ENCODE measurements around the gene IL17D. TPM values are rescaled to one million over a fixed set of nuclear protein-coding genes. Genes with fewer than 3 reads are reported as not detected.

The IL17D gene
- total RNA-seq, 2 experiments from 2014 or later, result 0.49 to 0.54 TPM

DNA sequence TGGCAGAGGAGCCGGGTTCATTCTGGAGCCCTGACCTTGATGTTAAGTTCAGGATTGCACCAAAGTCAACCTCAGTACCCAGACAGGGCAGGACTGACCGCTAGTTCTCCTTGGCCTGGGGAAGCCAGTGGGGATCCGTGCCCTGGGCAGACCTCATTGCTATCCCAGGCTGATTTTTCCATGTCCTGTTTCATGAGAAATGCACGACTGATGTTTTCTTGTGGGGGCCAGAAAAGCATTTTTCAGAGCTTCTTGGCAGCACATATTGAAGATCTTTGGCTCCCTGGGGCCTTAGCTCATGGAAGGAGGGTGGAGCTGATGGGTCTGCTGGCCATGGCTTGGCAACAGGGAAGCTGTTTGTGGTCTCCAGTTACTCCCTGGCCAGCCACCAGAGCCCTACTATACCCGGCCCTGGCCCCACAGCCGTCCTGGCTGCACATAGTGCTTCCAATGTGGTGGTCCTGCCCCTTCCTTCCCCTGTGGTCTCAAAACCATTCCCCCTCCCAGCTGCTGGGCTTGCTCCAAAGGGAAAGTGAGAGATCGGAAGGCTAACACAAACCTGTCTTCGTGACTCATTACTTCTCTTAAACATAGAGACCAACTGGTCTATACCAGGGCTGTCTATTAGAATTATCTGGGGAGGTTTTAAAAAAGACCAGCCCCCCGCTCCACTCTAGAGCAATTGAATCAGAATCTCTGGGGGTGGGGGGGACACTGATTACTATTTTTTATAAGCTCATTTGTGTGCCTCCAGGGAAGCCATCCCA is 11.2 kb downstream of the IL17D start:
- POLR2A ChIA-PET, result no interaction called here
- H3K36me3 Mint-ChIP-seq (ENCODE audit: low read depth), result no peaks in the 10 kb centered on the region
- intact Hi-C loops (cut with micrococcal nuclease), result loop anchor here (5.0 kb wide), 2 partner anchors 113 to 208 kb away; no protein-coding TSS in a partner anchor
- ATAC-seq (no peak), DNase-seq (no peak)
- TF ChIP-seq, protein P1, sequence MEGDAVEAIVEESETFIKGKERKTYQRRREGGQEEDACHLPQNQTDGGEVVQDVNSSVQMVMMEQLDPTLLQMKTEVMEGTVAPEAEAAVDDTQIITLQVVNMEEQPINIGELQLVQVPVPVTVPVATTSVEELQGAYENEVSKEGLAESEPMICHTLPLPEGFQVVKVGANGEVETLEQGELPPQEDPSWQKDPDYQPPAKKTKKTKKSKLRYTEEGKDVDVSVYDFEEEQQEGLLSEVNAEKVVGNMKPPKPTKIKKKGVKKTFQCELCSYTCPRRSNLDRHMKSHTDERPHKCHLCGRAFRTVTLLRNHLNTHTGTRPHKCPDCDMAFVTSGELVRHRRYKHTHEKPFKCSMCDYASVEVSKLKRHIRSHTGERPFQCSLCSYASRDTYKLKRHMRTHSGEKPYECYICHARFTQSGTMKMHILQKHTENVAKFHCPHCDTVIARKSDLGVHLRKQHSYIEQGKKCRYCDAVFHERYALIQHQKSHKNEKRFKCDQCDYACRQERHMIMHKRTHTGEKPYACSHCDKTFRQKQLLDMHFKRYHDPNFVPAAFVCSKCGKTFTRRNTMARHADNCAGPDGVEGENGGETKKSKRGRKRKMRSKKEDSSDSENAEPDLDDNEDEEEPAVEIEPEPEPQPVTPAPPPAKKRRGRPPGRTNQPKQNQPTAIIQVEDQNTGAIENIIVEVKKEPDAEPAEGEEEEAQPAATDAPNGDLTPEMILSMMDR (IDR thresholded peaks at IDR 0.05), result no peak
- no peak overlapping the region for H3K4me3 Mint-ChIP-seq
- CTCF ChIA-PET, result interaction anchor here (0.8 to 3.6 kb wide), 7 partner anchors 9 to 211 kb away, joined by 3 to 16 read pairs (median 4); partner anchors contain the start of gene IL17D
- no peaks in the 10 kb centered on the region for H3K9me3 Mint-ChIP-seq
- peaks cover 10% of the 10 kb centered on the region for H3K4me1 Mint-ChIP-seq (ENCODE audit: low read depth)
- H3K27ac Mint-ChIP-seq, result no peak overlapping the region
- peaks cover 8% of the 10 kb centered on the region for H3K27me3 Mint-ChIP-seq

DNA sequence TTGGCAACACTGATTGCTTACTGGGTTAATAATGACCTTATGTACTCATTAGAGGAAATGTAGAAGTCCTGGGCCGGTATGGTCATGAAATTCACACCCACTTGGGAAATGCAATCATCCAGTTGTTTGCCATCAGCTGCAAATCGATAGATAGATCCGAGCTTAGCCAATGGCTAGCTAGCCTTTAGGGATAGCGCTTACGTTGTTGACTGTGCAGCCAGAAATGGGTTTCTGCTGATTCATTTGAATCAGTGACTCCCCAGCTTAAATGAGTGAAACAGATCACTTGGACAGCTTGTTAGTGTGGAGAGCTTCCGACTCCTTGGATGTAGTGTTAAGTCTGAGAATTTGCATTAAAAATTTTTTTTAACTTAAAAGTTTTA is 11.8 kb downstream of the IL17D start:
- Mint-ChIP-seq H3K4me1 (ENCODE audit: low read depth) (peaks cover 10% of the 10 kb centered on the region), H3K4me3 (no peak overlapping the region), H3K27ac (no peak overlapping the region), H3K36me3 (ENCODE audit: low read depth) (no peaks in the 10 kb centered on the region), H3K27me3 (peaks cover 8% of the 10 kb centered on the region), H3K9me3 (no peaks in the 10 kb centered on the region)
- intact Hi-C loops (cut with micrococcal nuclease), result no loop called here
- CTCF ChIA-PET, result interaction anchor here (0.8 to 3.6 kb wide), 6 partner anchors 8 to 210 kb away, joined by 3 to 16 read pairs (median 4); no protein-coding TSS in a partner anchor
- TF ChIP-seq, protein P1 (IDR thresholded peaks at IDR 0.05), result no peak
- ATAC-seq, result no peak
- POLR2A ChIA-PET, result interaction anchor here (1.0 kb wide), 1 partner anchor 66 kb away, joined by 3 read pairs; no protein-coding TSS in a partner anchor
- no peak for DNase-seq

DNA sequence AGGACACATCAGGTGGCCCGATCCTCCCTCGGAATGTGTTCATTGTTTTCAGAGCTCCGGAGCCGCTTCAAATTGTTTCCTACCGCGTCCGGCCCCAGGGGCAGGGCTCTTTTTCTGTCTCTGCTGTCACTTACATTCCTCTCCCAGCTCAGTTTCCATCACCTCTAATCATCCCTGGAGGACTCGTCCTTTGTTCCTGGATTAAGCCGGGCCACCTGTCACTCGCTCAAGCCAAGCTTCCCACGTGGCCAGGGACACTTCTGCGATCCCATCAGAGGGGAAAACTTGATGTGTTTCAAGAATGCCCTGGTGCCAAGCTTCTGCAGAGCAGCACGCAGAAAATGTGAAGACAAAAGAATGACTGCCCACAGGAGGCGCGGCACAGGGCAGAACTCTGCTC is 13.5 kb downstream of the IL17D start:
- TF ChIP-seq, protein P1 (IDR thresholded peaks at IDR 0.05), result no peak
- no peak for DNase-seq
- H3K27me3 Mint-ChIP-seq, result peaks cover 19% of the 10 kb centered on the region
- intact Hi-C loops (cut with micrococcal nuclease), result no loop called here
- H3K27ac Mint-ChIP-seq, result no peak overlapping the region
- POLR2A ChIA-PET, result interaction anchor here (0.7 kb wide), 1 partner anchor 8 kb away, joined by 3 read pairs; no protein-coding TSS in a partner anchor
- no peak for ATAC-seq
- no peak overlapping the region for H3K4me3 Mint-ChIP-seq
- H3K36me3 Mint-ChIP-seq (ENCODE audit: low read depth), result no peaks in the 10 kb centered on the region
- peaks cover 10% of the 10 kb centered on the region for H3K4me1 Mint-ChIP-seq (ENCODE audit: low read depth)
- H3K9me3 Mint-ChIP-seq, result no peaks in the 10 kb centered on the region
- CTCF ChIA-PET, result interaction anchor here (0.7 to 1.4 kb wide), 2 partner anchors 11 to 111 kb away, joined by 3 to 4 read pairs; no protein-coding TSS in a partner anchor

DNA sequence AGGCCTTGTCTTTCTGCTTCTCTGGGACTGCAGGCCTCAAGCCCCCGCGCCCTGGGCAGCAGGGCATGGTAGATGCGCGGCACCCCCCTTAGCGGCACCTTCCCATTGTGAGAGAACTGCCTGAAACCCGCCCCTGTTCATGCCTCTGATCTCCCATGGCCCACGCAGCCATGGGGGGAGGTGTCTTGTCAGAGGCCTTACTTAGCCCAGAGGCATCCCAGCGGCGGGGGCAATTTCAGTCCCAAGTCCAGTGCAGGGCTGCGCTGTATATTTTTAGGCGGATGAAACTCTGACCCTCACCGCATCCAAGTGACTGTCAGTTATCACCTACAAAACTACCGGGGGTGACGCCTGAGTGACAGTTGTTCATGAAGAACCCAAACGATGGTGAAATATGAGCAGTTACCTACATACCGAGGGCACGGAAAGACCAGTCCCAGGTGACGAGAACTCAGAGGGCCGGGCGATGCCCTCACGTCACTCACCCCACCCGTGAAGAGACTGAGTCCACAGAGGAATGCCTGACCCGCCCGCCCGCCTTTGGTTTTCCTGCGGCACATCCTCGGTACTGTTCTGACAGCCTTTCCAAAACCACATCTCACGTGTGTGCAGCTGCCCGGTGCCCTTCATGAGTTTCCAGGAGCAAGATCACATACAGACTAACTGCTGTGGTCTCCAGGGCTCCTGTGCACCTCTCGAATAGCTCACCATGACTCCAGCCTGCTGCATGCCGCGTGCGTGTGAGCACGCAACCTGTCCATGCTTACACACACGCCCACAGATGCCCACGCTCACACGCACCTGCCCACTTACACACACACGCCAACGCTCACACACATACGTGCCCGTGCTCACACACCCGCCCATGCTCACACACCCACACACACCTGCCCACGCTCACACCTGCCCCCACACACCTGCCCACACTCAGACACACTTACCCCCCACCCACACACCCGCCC is 14.4 kb downstream of the IL17D start:
- H3K27ac Mint-ChIP-seq, result no peak overlapping the region
- no peaks in the 10 kb centered on the region for H3K36me3 Mint-ChIP-seq (ENCODE audit: low read depth)
- TF ChIP-seq, protein P1 (IDR thresholded peaks at IDR 0.05), result no peak
- ChIA-PET POLR2A (no interaction called here), CTCF (interaction anchor here (1.4 kb wide), 1 partner anchor 111 kb away, joined by 4 read pairs; no protein-coding TSS in a partner anchor)
- ATAC-seq, result no peak
- H3K4me1 Mint-ChIP-seq (ENCODE audit: low read depth), result peaks cover 12% of the 10 kb centered on the region
- H3K9me3 Mint-ChIP-seq, result no peaks in the 10 kb centered on the region
- no peak overlapping the region for H3K4me3 Mint-ChIP-seq
- intact Hi-C loops (cut with micrococcal nuclease), result no loop called here
- DNase-seq, result no peak
- H3K27me3 Mint-ChIP-seq, result peaks cover 24% of the 10 kb centered on the region

All from activated CD8-positive, alpha-beta T cell treated with anti-CD3 and anti-CD28 coated beads for 36 hours (primary cell).